IPS-18c (cell line): Measurements from ENCODE around the gene MEP1A.
"Not testable (repeated sequence)": the region's sequence is repeated elsewhere in the genome, so short reads cannot be mapped to it uniquely, and the experiment has no call there.

ENCODE experiments used
- H3K4me3 ChIP-seq: 2 replicates; pipeline ENCODE4 v1.7.0; 2013; ENCODE audit warnings: low read depth, mild to moderate bottlenecking, low read length, moderate library complexity; ENCODE audit not compliant: insufficient read depth
- H3K9me3 ChIP-seq: one replicate; pipeline ENCODE4 v1.6.1; 2013; ENCODE audit warnings: mild to moderate bottlenecking, low read length, moderate library complexity; ENCODE audit not compliant: control insufficient read depth, insufficient read depth

The MEP1A gene

GRCh38 chr6:46796848-46797580 is 3.8 kb downstream of the MEP1A start:
- no peaks in the 10 kb centered on the region for H3K9me3 ChIP-seq
- H3K4me3 ChIP-seq = no peak overlapping the region

GRCh38 chr6:46799657-46800056 is 6.5 kb downstream of the MEP1A start:
- Histone ChIP-seq H3K4me3 (no peak overlapping the region), H3K9me3 (no peaks in the 10 kb centered on the region)

GRCh38 chr6:46808806-46809205 is 15.6 kb downstream of the MEP1A start:
- H3K9me3 ChIP-seq = no peaks in the 10 kb centered on the region

GRCh38 chr6:46815130-46815529 is 21.9 kb downstream of the MEP1A start:
- Histone ChIP-seq H3K4me3 (no peak overlapping the region), H3K9me3 (no peaks in the 10 kb centered on the region)

More at GRCh38 chr6:46808806-46809205, 15.6 kb downstream of the MEP1A start:
- H3K4me3 ChIP-seq = no peak overlapping the region

DNA sequence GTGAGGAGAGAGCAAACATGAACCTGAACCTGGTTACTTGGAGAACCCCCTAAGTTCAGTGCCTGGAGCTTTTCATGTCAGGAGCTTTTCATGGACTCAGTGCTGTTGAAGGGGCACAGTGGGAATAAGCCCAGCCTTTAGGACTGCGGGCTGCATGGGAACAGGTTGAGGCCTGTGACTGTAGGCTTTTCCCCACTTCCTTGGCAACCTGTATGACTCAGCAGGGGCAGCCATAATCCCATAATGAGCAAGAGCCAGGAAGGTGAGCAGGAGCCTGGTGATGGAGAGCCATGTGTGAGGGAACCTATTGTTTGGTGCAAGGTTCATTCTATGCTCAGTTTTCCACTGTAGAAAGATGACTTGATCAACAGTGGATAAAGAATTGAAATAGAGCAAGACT is 23.4 kb downstream of the MEP1A start:
- no peaks in the 10 kb centered on the region for H3K9me3 ChIP-seq
- no peak overlapping the region for H3K4me3 ChIP-seq

DNA sequence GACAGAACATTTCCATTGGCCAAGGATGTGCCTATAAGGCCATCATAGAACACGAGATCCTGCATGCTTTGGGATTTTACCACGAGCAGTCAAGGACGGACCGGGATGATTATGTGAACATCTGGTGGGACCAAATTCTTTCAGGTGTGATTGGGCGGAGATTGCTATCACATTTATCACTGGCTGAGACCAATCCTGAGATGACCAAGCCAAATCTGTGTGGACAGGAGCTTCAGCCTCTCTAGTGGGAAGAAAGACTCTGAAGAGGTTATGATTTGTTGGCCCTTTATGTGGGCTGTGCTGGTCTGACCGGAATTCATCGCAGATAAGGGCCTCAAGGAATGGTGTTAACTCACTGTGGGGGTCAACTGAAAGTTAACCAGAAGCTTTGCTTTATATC is 26.4 kb downstream of the MEP1A start:
- no peak overlapping the region for H3K4me3 ChIP-seq
- H3K9me3 ChIP-seq = no peaks in the 10 kb centered on the region

- H3K9me3 ChIP-seq = no peaks in the 10 kb centered on the region
- H3K4me3 ChIP-seq = no peak overlapping the region
These were observed 28.3 kb downstream of the MEP1A start for GRCh38 chr6:46821458-46821881.

- Histone ChIP-seq H3K9me3 (no peaks in the 10 kb centered on the region), H3K4me3 (no peak overlapping the region)
These were observed 35.8 kb downstream of the MEP1A start for GRCh38 chr6:46828939-46829338.

DNA sequence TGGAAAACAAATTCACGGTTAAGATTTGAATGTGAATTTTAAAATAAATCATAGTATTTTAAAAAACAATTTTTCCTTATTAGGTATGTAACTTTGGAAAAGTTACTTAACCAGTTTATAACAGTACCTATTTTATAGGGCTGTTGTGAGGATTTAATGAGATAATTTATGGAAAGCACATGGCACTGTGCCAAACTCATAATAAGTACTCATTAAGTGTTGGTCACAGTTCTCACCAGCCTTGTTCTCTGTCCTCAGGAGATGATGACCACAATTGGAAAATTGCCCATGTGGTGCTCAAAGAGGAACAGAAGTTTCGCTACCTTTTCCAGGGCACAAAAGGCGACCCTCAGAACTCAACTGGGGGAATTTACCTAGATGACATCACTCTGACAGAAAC is 39.6 kb downstream of the MEP1A start:
- Histone ChIP-seq H3K4me3 (no peak overlapping the region), H3K9me3 (no peaks in the 10 kb centered on the region)

DNA sequence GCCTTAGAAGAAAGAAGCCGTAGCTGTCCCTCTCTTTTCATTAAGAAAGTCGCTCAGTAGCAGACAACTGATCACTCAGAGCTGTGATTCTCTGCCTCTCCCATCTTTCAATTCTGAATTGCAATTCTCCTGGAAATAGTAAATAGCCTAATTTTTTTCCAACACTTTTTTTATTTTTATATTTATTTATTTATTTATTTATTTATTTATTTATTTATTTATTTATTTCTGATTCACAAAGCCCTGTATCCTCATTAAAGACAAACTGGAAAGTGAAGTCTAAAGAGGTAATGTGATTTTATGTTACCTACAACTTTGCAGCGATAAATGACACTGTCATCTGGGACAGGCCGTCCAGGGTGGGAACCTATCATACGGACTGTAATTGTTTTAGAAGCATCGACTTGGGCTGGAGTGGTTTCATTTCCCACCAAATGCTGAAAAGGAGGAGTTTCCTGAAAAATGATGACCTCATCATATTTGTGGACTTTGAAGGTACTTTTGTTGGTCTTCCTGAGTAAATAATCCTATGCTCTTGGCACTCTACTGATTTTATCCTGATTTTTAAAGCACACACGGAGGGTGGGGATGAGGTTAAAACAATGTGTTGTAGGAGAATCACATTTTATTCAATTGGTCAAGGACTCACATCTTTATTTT is 41.2 kb downstream of the MEP1A start:
- not testable (repeated sequence) for H3K4me3 ChIP-seq, H3K9me3 ChIP-seq

GRCh38 chr6:46834991-46835390 is 41.8 kb downstream of the MEP1A start:
- H3K9me3 ChIP-seq, H3K4me3 ChIP-seq: not testable (repeated sequence)

GRCh38 chr6:46838033-46838432 is 44.8 kb downstream of the MEP1A start:
- peaks cover 5% of the 10 kb centered on the region for H3K9me3 ChIP-seq
- H3K4me3 ChIP-seq = no peak overlapping the region

DNA sequence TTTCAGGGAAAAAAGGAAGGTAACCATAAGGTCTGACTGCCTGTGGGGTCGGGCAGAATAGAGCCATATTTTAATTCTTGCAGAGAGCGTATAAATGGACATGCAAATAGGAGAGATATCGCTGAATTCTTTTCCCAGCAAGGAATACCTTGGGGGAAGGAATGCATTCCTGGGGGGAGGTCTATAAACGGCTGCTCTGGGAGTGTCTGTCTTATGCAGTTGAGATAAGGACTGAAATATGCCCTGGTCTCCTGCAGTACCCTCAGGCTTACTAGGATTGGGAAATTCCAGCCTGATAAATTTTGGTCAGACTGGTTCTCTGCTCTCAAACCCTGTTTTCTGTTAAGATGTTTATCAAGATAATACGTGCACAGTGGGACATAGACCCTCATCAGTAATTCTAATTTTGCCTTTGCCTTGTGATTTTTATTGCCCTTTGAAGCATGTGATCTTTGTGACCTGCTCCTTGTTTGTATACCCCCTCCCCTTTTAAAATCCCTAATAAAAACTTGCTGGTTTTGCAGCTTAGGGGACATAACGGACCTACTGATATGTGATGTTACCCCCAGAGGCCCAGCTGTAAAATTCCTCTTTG is 49.2 kb downstream of the MEP1A start:
- H3K9me3 ChIP-seq, H3K4me3 ChIP-seq: not testable (repeated sequence)

DNA sequence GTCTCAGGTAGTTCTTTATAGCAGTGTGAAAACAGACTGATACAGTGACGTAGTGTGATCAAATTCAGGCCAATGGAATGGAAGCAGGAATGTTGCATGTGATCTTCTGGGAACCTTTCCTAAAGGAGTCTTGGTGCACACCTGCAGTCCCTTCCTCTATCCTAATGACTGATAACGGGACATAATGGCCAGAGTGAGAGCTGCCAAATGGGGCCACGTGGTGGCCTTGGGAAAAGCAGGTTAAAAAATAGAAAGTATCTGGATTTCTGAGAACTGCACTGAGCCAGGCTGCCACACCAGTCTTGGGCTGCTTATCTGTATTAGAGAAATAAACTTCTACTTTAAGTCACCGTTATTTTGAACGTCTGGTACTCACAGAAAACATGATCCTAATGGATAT is 51.9 kb downstream of the MEP1A start:
- H3K4me3 ChIP-seq = no peak overlapping the region

DNA sequence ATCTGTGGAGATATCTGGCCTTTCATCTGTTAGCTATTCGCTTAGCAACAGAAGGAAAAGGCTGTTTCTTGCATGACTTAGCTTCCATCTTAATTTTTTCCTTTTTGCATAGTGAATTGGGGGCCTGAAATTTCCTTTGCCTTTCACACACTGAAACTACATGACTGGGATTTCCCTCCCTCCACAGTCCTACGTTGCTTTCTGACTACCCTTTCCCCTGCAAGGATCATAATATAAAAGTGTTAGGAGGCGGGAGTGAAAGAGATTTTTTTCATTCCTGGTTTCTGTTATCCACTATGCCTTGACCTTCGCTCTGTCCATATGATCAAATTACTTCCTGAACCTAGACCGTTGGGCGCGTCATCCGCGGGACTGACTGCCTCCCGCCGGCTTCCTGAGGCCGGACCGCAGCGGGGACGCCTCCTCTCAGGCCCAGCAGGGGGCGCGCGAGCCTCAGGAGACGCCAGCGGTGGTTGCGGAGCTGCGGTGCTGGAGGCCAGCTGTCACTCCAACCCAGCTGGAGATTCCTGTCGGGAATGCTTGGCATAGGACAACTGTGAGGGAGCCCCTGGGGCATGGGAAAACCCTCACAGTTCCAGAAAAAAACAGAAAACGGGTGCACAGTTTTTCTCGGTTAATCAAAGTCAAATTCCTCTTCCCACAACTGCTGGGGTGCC is 55.6 kb downstream of the MEP1A start:
- no peaks in the 10 kb centered on the region for H3K9me3 ChIP-seq
- H3K4me3 ChIP-seq = no peak overlapping the region; the same call in 1 of the 2 replicates

More for the DNA sequence above, 51.9 kb downstream of the MEP1A start:
- peaks cover 5% of the 10 kb centered on the region for H3K9me3 ChIP-seq

- H3K4me3 ChIP-seq = no peak overlapping the region
- no peaks in the 10 kb centered on the region for H3K9me3 ChIP-seq
These were observed 56.1 kb downstream of the MEP1A start for GRCh38 chr6:46849361-46849690.

GRCh38 chr6:46850792-46851191 is 57.6 kb downstream of the MEP1A start:
- no peak overlapping the region for H3K4me3 ChIP-seq
- no peaks in the 10 kb centered on the region for H3K9me3 ChIP-seq

GRCh38 chr6:46851576-46851975 is 58.4 kb downstream of the MEP1A start:
- not testable (repeated sequence) for H3K4me3 ChIP-seq, H3K9me3 ChIP-seq
